Stimulated activated memory B cell treated with anti-CD40 and anti-IgM and Interleukin-4, amounts not matched to agents 10 μg/mL and 1 μg/mL and 100 μg/mL, for 72 hours (primary cell): ENCODE results near the gene CHD6.
A peak's percentile ranks its signal among the peaks of the same experiment; 100 is the strongest.

ENCODE experiments used
- ATAC-seq: fragments of 150-1000 bp; cut with Tn5 transposase; 2 replicates; pipeline ENCODE4 v1.10.0; 2021
- H3K27ac Mint-ChIP-seq: one replicate; pipeline ENCODE4 v1.8.0; 2022; ENCODE audit warnings: mild to moderate bottlenecking, mixed read lengths
- H3K27me3 Mint-ChIP-seq: one replicate; pipeline ENCODE4 v1.8.0; 2022; ENCODE audit warnings: mixed read lengths
- H3K36me3 Mint-ChIP-seq: one replicate; pipeline ENCODE4 v1.8.0; 2022; ENCODE audit warnings: mixed read lengths
- H3K4me1 Mint-ChIP-seq: one replicate; pipeline ENCODE4 v1.8.0; 2022; ENCODE audit warnings: mixed read lengths
- H3K4me3 Mint-ChIP-seq: one replicate; pipeline ENCODE4 v1.8.0; 2022; ENCODE audit warnings: mild to moderate bottlenecking, moderate library complexity, mixed read lengths
- H3K9me3 Mint-ChIP-seq: one replicate; pipeline ENCODE4 v1.8.0; 2022; ENCODE audit warnings: mixed read lengths

CHD6 gene

DNA sequence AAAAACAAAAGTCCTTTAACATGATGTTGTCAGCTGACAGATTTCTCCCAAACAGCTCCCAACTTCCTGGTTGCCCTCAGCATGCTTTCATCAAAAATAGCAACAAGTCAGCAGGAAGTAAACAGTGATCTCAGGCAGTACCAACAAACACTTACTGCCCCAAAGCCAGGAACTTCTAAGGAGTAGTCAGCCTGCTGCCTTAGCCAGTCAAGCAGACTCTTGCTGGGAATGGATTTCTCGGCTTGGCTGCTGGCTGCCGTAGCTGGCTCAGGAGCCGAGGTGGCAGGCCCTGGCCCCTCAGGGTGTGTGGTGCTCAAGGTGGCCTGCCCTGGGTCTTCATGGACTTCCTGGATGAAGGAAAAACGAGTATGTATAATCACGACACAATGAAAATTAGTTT lies 205.0 kb downstream of the CHD6 start:
- H3K4me1 Mint-ChIP-seq: no peaks in the 10 kb centered on the region
- H3K36me3 Mint-ChIP-seq: peaks cover 75% of the 10 kb centered on the region
- H3K27me3 Mint-ChIP-seq: no peaks in the 10 kb centered on the region
- H3K9me3 Mint-ChIP-seq: no peaks in the 10 kb centered on the region
- ATAC-seq: no peak
- H3K27ac Mint-ChIP-seq: no peak overlapping the region
- H3K4me3 Mint-ChIP-seq: no peak overlapping the region

DNA sequence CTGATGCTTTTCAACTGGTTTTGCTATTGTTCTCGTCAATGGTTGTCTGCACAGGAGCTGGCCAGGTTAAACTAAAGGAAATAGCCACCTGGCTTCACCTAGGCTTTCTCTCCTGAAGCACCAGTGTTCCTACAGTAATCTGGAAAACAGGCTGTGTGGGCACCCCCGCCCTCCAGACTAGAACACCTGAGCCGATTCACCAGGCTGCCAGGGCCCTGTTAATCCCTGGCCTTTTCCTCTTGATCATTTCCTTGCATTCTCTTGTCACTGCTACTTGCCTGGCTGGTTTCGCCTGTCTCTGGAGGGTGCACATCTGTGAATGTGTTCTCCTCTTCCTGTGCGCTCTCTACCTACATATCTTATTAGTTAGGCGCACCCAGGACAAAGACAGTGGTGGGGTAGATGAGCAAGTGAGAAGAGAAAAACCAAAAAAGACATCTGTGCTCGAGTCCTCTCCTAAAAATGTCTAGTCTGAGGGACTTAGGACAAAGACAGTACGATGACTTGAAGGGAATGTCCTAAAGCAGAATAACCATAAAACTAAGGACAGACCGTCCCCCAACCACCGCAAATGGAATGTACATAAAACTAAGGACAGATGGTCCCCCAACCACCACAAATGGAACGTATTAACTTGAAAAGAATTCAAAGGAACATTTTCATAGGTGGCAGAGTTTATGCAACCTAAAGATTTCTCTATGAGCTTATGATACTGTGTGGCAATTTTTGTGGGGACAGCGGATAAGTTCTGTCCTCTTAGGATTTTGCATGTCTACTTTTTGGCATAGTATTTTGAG lies 205.7 kb downstream of the CHD6 start:
- Mint-ChIP-seq H3K36me3 (peaks cover 68% of the 10 kb centered on the region), H3K27me3 (no peaks in the 10 kb centered on the region)

GRCh38 chr20:41411391-41411847 lies 206.8 kb downstream of the CHD6 start:
- no peaks in the 10 kb centered on the region for H3K4me1 Mint-ChIP-seq
- peaks cover 72% of the 10 kb centered on the region for H3K36me3 Mint-ChIP-seq
- no peaks in the 10 kb centered on the region for H3K9me3 Mint-ChIP-seq
- no peak overlapping the region for H3K27ac Mint-ChIP-seq
- ATAC-seq: no peak
- H3K4me3 Mint-ChIP-seq: no peak overlapping the region
- no peaks in the 10 kb centered on the region for H3K27me3 Mint-ChIP-seq

More for the DNA sequence above, 205.7 kb downstream of the CHD6 start:
- H3K4me3 Mint-ChIP-seq: no peak overlapping the region
- H3K4me1 Mint-ChIP-seq: no peaks in the 10 kb centered on the region
- H3K9me3 Mint-ChIP-seq: no peaks in the 10 kb centered on the region
- ATAC-seq: no peak
- no peak overlapping the region for H3K27ac Mint-ChIP-seq

DNA sequence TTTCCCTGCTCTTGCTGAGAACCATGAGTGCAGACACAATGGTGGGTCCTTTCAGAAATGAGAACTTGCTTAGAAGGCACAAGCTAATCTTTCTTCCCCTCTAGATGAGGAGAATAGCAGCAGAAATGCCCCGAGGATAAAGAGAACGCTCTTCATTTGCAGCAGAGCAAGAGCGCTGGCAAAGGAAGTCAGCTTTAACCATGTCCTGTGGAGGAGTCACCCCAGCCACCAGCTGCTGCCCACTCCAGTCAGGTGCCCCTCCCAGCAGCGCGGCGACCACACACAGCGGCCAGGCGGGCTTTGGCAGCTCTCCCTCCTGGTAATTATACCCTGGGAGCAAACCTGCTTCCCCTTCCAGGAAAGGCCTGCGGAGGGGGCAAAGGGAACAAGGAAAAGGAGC lies 209.2 kb downstream of the CHD6 start:
- Mint-ChIP-seq H3K27me3 (no peaks in the 10 kb centered on the region), H3K4me1 (no peaks in the 10 kb centered on the region), H3K4me3 (no peak overlapping the region), H3K9me3 (no peaks in the 10 kb centered on the region), H3K36me3 (peaks cover 66% of the 10 kb centered on the region), H3K27ac (no peak overlapping the region)
- ATAC-seq: no peak

DNA sequence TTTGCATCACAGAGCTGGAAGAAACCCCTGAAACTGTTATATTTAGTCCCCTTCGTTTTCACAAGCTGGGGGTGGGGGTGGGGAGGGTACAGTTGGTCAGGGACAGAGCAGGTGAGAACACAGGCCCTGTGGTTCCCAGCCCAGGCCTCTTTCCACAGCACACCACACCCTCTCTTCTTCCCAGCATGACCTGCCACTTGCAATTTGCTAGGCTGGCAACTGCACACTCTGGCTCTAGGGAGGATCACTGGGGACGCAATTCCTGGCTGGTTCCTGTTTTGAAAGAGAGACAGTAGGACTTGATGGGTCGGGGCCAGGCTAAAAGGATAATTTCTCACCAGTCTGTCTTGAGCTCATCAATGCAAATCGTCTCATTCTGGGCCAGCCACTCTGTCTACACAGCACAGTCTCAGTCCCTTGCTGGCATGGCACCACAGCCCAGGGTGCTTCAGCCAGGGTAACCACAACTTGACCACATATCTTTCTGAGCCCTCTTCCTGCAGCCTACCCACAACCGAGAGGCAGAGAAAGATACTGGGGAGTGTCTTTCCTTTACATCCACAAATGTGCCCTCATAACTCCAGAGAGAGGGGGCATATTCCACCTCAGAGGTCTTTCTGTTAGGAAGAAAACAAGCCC lies 209.9 kb downstream of the CHD6 start:
- peak; percentile 39 for ATAC-seq
- H3K4me1 Mint-ChIP-seq: no peaks in the 10 kb centered on the region
- no peaks in the 10 kb centered on the region for H3K27me3 Mint-ChIP-seq
- no peak overlapping the region for H3K27ac Mint-ChIP-seq
- H3K36me3 Mint-ChIP-seq: peaks cover 66% of the 10 kb centered on the region
- no peak overlapping the region for H3K4me3 Mint-ChIP-seq
- H3K9me3 Mint-ChIP-seq: no peaks in the 10 kb centered on the region

GRCh38 chr20:41407607-41408006 lies 210.6 kb downstream of the CHD6 start:
- Mint-ChIP-seq H3K4me3 (no peak overlapping the region), H3K9me3 (no peaks in the 10 kb centered on the region), H3K36me3 (peaks cover 67% of the 10 kb centered on the region), H3K4me1 (no peaks in the 10 kb centered on the region), H3K27ac (no peak overlapping the region), H3K27me3 (no peaks in the 10 kb centered on the region)
- no peak for ATAC-seq

DNA sequence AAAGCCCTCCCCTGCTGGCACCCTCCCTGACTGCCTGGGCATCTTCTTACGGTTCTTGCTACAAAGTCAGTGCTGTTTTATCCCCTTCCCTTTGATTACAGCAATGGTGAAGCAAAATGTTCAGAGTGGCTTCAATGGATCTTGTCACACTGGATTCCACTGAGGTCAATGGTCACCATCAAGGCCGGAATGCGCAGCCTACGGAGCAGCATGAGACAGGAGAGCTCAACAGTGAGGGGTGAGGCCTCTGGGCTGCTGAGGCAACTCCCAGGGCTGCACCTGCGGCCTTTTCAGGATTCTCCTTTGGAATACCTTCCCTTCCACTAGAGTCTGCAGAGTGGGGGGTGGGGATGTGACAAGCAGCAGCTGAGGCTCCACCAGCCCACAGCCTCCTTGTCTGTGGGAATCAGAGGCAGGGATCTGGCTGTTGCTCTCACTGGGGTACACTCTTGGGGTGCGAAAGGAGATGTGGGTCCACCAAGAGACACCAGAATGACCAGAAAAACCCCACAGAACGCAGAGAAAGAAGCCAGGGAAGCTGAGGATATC lies 211.2 kb downstream of the CHD6 start:
- Mint-ChIP-seq H3K9me3 (no peaks in the 10 kb centered on the region), H3K36me3 (peaks cover 65% of the 10 kb centered on the region)
- no peak for ATAC-seq

GRCh38 chr20:41406353-41406752 lies 211.8 kb downstream of the CHD6 start:
- Mint-ChIP-seq H3K36me3 (peaks cover 65% of the 10 kb centered on the region), H3K4me3 (no peak overlapping the region), H3K4me1 (no peaks in the 10 kb centered on the region), H3K27ac (no peak overlapping the region), H3K27me3 (no peaks in the 10 kb centered on the region), H3K9me3 (no peaks in the 10 kb centered on the region)
- ATAC-seq: no peak

More for the DNA sequence above, 211.2 kb downstream of the CHD6 start:
- no peak overlapping the region for H3K4me3 Mint-ChIP-seq
- H3K4me1 Mint-ChIP-seq: no peaks in the 10 kb centered on the region
- no peaks in the 10 kb centered on the region for H3K27me3 Mint-ChIP-seq
- no peak overlapping the region for H3K27ac Mint-ChIP-seq

- Mint-ChIP-seq H3K9me3 (no peaks in the 10 kb centered on the region), H3K36me3 (peaks cover 58% of the 10 kb centered on the region), H3K4me3 (no peak overlapping the region), H3K27ac (no peak overlapping the region), H3K4me1 (no peaks in the 10 kb centered on the region), H3K27me3 (no peaks in the 10 kb centered on the region)
- ATAC-seq: no peak
Observed at GRCh38 chr20:41405436-41405835, 212.7 kb downstream of the CHD6 start.

DNA sequence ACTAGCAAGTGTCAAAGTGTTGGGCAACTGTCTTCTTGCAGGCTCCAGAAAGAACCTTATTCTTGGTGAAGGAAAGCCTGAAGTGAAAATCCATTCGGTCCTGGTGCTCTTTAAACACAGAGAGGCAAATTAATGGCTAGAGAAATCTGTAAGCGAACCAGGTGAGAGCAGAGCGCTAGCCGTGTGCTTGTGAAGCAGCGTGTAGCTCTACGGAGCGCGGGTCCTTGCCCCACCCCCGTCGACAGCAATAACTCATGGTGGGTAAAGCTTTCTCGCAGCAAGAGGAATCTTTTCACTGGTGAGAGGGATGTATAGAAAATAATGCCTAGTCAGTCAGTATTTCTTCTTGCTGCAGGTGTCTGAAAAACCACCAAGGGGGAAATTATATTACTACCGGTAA lies 214.6 kb downstream of the CHD6 start:
- peaks cover 43% of the 10 kb centered on the region for H3K36me3 Mint-ChIP-seq
- no peaks in the 10 kb centered on the region for H3K4me1 Mint-ChIP-seq
- no peaks in the 10 kb centered on the region for H3K9me3 Mint-ChIP-seq
- H3K27me3 Mint-ChIP-seq: no peaks in the 10 kb centered on the region
- no peak overlapping the region for H3K27ac Mint-ChIP-seq
- no peak overlapping the region for H3K4me3 Mint-ChIP-seq
- ATAC-seq: no peak

GRCh38 chr20:41398408-41398807 lies 219.8 kb downstream of the CHD6 start:
- no peak overlapping the region for H3K27ac Mint-ChIP-seq
- no peak overlapping the region for H3K4me3 Mint-ChIP-seq
- H3K36me3 Mint-ChIP-seq: peaks cover 12% of the 10 kb centered on the region
- no peaks in the 10 kb centered on the region for H3K9me3 Mint-ChIP-seq
- no peak for ATAC-seq
- H3K27me3 Mint-ChIP-seq: no peaks in the 10 kb centered on the region
- H3K4me1 Mint-ChIP-seq: no peaks in the 10 kb centered on the region

- ATAC-seq: no peak
- Mint-ChIP-seq H3K4me1 (no peaks in the 10 kb centered on the region), H3K27me3 (no peaks in the 10 kb centered on the region), H3K4me3 (no peak overlapping the region), H3K36me3 (no peaks in the 10 kb centered on the region), H3K27ac (no peak overlapping the region), H3K9me3 (peaks cover 3% of the 10 kb centered on the region)
Observed at GRCh38 chr20:41395667-41396664, 222.2 kb downstream of the CHD6 start.

DNA sequence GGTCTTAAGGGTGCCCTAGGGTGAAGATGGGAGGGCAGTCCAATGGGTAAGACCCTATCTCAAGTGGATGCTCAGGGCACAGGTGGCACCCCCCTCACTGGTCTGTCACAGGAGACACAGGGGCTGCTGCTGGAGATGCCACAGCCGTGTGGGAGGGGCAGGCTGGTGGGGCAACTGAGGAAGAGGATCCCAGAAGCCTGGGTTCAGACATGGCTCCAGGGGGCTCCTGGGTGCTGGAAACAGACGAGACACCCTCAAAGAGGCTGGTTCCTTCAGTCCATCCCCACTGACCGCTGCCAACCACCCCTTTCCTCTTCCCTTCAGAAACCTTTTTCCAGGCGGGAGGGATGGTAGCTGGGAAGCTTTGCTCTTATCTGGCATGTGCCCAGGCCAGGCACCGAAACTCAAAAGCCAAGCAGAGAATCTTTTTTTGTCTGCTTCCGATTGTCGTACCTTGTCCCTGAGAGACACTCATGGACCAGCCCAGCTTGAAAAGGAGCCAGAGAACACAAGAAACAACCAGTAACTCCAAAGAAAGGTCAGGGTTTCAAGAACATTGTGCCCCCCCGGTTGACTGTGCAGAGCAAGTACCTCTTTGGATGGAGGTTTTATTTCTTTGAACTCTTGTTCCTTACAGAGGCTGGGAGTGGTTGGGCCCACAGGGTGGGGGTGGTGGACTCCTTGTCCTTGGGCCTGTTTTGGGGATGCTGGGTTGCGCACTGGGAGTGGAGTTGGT lies 223.1 kb downstream of the CHD6 start:
- Mint-ChIP-seq H3K4me3 (no peak overlapping the region), H3K27me3 (no peaks in the 10 kb centered on the region), H3K4me1 (no peaks in the 10 kb centered on the region), H3K27ac (no peak overlapping the region), H3K36me3 (no peaks in the 10 kb centered on the region), H3K9me3 (peaks cover 3% of the 10 kb centered on the region)
- no peak for ATAC-seq

GRCh38 chr20:41394081-41394480 lies 224.1 kb downstream of the CHD6 start:
- Mint-ChIP-seq H3K9me3 (peaks cover 3% of the 10 kb centered on the region), H3K27ac (no peak overlapping the region), H3K4me3 (no peak overlapping the region), H3K36me3 (no peaks in the 10 kb centered on the region), H3K4me1 (no peaks in the 10 kb centered on the region), H3K27me3 (no peaks in the 10 kb centered on the region)
- ATAC-seq: no peak
